NCI-H526 (cell line): ENCODE results near the gene CES1.
"Not testable (repeated sequence)": the region's sequence is repeated elsewhere in the genome, so short reads cannot be mapped to it uniquely, and the experiment has no call there.

Source experiments
- DNase-seq, 2 experiments: peaks; one replicate each; lab custom pipeline; 2025; lab: John Stamatoyannopoulos, UW

The CES1 gene

DNA sequence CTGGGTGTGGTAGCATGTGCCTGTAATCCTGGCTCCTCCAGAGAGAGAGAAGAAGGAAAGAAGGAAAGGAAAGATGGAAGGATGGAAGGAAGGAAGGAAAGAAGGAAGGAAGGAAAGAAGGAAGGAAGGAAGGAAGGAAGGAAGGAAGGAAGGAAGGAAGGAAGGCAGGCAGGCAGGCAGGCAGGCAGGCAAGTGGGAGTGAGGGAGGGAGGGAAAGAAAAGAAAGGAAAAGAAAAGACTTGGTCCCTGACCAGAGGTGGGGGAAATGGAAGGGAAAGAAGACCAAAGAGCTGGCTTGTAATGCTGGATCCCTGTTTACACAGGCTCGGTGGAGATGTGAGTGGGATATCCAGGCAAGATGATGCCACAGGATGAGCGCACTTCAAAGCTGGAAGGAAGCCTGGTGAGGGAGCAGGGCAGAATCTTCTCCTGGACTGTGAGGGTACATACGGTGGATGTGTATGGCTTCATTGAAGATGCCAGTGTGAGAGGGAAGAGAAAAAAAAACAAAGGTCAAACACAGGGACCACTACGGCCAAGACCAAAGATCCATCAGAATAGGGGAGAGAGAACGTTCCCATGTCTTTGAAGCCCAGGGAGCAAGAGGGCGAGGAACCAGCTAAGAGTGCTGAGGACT lies 2.1 kb downstream of the CES1 start:
- no peak for DNase-seq

DNA sequence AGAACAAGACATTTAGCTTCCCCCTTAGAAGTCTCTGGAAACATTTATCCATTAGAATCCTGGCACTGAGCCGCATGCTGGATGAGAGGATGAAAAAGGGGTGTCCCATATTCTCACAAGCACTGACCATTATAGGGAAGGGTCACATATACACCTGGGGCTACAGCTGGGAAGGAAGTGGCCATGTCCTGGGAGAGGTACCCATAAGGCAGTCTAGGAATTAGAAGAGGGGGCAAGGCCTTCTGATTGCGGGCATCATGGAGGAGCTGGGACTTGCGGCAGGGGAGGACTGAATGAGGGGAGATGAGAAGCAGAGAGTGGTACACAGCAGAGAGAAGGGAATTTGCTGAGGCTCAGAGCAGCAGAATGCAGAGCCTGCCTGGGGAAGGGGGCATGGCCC lies 3.7 kb downstream of the CES1 start:
- not testable (repeated sequence) for DNase-seq

DNA sequence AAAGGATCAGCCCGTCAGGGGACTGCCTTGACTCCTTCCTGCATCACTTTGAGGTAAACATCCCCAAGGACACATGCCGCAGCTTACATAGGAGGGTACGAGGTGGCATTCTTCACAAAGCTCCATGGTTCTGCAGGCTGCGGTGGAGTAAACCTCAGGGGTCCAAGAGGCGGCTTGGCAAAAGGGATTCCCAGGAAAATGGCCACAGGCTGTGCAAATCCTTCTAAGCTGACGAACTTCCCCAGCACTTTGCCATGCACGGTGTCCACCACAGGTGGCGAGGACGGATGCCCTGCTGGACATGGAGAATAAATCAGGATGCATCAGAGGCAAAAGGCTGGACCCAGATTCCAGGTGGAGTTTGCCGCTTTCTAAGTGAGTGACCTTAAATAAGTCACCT lies 4.2 kb downstream of the CES1 start:
- DNase-seq, result no peak

DNA sequence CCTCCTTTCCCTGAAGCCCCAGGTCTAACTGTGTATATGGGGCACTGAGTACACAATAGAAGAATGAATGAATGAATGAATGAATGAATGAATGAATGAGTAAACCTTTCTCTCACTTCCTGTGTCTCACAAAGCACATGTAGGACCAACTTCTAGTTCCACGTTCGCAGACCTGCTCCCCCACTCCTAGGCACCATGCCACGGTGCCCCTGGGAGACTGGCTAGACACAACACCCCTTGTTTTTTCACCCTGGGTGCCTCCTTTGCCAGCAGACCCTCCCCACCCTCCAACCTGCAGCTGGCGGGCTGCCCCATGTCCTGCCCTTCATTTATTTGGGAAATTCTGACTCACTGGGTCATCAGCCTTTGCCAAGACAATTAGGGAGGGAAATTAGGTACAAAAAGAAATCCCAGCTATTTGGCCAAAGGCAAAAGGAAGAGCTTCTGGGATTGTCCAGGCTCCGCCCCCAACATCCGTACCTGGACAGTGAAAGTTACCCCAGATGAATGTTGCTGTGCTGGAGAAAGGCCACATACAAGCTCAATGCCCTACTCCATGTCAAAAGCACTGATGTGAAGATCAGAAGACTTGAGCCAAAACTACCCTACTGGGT lies 7.7 kb downstream of the CES1 start:
- DNase-seq, result no peak

DNA sequence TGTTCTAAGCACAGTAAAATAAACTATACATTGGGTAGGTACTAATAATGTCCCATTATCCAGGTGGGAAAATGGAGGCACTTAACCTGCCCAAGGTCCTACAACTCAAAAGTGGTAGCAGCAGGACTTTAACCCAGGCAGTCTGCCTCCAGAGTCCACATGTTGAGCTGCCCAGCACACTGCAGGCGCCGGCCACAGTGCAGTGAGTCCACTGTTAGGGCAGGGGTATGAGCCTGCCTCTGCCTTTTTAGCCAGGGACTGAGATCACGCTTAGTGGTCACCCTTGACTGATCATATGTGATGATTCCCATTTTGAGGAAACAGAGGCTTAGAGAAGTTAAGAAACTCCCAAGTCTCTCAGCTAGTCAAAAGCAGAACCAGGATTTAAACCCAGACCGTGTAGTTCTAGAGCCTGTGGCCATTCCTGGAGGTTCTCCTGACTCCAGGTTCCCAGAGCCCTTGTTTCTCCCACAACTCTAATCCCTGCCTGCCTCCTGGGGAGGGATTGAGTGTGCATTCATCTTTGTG lies 8.4 kb downstream of the CES1 start:
- DNase-seq, result no peak

DNA sequence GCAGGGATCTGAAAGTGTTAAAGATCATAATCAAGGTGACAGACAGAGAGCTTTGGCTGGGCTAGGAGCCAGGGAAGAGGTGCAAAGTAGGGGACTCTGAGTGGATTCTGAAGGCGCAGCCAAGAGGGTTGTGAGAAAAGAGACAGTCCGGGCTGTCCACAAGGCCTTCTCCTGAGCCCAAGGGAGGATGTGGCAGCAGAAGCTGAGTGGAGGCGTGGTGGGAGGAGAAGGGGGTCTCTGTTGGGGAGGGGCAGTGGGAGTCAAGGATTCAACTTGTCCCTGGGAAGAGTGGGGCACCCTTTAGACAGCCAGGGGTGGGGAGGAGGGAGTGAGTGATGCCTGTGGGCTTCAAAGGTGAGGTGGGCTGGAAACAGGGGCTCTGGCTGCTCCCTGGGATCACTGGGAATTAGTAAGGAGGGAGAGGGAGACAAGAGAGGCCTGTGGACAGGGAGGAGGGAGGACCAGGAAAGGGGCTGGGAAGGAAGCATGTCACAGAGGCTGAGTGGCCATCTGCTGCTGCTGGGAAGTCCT lies 10.6 kb downstream of the CES1 start:
- no peak for DNase-seq

DNA sequence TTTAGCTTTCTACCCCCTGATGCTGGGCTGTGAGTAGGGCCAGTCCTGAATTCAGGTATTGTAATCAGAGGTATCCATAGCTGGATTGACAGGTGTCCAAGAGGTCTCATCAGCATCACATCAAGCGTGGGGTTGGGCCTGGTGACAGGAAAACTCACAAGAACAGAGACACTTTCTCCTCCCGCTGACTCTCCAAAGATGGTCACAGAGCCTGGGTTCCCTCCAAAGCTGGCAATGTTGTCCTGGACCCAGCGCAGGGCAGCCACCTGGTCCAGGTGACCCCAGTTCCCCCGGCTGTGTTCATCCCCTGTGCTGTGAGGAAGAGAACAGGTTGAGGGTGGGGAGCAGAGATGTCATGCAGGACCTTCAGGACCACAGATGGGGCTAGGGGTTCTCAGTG lies 11.7 kb downstream of the CES1 start:
- no peak for DNase-seq

DNA sequence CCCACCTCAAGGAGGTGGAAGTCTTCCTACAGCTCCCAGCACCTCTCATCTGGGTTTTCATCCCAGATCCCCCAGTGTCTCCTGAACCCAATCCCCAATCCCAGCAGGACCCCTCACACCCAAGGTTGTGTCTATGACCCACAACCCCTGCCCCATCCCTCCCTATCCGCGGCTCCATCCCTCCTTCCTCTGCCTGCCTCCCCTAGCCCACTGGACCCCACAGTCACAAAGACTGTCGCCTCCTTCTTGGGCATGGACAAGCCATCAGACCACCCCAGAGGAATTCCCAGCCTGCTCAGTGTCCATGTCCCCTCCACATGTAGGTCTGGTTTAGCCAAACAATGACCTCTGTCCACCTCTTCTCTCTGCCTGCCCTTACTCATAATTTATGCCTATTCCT lies 12.3 kb downstream of the CES1 start:
- DNase-seq, result no peak

DNA sequence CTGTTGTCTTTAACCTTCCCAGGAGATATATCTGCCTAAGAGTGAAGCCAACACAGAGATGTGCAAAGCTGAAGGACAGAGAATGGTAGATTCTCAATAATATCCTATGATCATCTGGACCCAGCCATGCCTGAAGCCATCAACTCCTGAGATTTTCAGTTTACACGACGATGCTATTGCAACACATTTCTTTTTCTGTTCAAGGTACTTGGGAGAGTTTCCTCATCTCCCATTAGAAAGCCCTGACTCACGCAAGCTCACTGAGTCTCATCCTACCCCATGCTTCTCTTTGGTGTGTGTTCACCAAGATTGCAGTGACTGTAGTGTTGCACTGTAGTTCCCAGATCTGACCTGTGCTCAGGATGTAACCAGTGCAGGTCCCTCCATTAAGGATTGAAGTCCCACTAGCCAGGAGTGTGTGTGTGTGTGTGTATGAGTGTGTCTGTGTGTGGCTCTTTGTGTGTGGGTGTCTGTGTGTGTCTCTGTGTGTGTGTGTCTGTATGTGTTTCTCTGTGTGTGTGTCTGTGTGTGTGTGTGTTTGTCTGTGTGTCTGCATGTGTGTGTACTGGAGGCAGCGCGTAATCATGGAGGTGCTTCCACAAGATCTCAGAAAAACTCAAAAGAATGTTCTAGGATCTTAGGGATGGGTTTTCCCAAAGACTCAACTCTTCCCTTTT lies 15.5 kb downstream of the CES1 start:
- DNase-seq, result no peak

DNA sequence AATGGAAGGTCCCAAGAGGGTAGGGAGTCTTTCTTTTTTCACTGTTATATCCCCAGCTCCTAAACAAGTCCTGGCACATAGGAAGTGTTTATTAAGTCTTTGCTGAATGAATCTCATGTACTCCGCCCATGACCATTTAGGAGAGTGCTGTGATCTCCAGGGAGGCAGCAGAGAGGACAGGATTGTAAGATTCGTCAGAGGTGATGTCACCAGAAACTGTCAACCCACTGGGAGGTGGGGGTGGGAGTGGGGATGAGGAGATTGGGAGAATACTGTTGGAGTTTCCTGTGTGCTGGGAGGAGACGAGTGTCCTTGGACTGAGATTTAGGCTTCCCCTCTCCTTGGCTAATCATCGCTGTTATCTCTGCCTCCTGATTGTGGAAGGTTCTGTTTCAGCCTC lies 16.7 kb downstream of the CES1 start:
- DNase-seq, result not testable (repeated sequence)

DNA sequence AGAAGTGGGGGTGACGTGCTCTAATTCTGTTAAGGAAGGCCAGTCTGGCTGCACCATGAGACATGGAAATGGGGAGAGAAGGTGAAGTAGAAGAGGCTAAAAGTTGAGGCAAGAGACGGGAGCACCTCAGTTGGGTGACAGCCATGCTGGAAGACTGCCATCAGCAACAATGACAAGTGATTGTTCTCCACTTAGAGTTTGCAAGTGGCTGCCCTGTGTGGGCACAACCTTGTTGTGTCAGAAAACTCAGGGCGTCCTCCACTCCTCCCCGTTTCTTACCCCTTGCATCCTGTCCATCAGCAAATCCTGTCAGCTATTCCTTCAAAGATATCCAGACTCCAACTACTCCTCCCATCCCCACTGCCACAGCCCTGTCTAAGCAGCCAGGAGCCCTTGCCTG lies 17.6 kb downstream of the CES1 start:
- DNase-seq, result no peak

DNA sequence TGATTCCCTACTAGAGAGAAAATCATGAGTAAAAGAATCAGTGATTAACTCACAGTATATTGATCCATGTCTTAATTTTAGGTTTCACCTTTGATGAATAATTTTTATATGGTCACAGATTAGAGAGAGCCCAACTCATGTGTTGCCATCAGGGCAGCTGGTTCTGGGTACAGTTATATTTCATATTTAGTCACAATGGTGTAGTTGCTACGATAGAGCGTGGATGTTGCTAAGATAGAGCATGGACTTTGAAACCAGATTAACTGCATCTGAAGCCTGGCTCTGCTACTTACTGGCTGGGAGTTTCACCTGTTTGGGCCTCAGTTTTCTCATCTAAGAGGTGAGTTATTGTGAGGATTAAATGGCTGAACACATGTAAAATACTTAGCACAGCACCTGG lies 18.7 kb downstream of the CES1 start:
- not testable (repeated sequence) for DNase-seq

DNA sequence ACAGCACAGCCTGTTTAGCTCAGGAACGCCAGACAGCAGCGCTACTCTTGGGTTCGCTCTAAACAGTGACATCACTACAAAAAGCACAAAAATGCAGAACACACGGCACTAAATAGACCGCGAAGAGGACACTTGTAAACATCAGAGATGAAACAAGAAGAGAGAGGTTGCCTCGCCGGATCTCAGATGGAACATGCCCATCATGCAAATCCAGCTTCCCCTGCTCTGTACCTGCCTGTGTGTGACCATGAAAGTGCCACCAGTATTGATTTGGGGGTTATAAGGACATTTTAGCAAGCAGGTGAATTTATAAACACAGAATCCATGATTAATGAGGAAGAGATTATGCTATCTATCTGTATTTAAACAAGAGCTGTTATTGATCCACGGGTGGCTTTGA lies 19.2 kb downstream of the CES1 start:
- DNase-seq, result not testable (repeated sequence)

DNA sequence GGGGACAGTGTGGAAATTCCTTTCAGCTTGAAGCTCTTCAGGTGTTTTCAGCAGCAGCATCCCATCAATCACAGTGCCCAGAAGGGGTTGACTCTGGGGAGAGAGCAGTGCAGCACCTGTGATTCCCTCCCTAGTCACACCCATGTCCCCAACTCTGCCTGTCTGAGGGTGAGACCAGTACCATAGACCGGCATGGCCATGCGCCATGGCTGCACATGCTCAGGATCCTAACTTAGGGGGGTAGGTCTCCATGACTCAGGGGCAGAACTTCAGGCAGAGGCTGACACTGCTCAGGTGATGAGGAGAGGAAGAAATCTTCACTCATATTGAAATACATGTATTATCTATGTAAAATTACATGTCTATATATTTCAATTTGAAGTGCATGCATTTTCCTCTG lies 19.9 kb downstream of the CES1 start:
- no peak for DNase-seq

DNA sequence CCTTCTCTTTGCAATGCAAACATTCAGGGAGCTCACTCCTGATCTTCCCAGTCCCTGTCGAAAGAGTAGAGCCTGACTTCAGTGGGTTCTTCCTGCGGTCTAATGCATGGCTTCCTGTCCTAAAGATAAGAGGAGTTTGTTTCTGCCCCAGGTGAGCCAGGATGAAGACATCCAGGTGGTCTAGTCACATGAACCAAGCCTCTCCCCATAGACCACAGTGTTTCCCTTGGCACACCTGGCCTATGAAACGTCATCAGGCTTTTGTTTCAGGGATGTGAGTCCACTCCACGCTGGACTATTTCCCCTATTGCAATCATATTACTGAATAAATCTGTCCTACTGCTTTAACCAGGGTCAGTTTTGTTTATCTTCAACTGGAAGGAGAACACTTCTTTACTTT lies 21.1 kb downstream of the CES1 start:
- no peak for DNase-seq

DNA sequence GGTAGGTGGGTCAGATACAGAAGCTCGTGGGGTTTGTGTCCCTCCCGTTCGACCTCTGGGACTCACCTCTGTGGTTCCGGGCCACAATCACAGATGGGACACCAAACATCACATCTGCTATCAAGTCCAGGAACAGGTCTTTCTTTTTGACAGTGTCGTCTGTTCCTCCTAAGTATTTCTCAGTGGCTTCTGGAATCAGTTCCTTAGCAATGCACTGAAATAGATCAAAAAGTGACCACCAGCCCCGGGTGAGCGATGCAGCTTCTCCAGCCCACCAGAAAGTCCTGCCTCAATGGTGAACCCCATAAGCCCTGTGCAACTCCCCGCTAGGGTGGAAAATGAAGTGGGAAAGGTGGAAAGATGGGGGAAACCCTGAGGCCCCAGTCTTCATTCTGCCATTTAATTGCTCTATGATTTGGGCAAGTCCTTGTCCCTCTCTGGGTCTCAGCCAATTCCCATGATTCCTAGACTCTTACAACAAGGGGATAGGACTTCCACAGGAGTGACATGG lies 22.4 kb downstream of the CES1 start:
- no peak for DNase-seq

DNA sequence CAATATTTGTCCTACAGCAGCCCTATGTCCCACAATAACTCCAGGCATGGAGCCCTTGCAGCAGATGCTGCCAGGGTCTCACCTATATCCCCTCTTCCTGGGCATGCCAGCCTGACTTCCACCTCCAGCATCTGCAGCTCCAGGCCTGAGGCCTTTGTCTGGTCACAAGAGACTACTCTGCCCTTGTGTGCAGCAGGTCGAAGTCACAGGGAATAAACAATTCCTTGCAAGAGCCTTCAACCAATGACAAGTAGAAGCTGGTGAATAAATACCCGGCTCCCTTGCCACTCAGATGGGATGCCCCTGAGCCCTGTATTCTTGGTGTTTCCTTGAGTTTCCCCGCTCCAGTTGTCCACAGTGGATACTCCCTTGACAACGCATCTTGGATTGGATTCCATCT lies 23.0 kb downstream of the CES1 start:
- DNase-seq, result no peak

DNA sequence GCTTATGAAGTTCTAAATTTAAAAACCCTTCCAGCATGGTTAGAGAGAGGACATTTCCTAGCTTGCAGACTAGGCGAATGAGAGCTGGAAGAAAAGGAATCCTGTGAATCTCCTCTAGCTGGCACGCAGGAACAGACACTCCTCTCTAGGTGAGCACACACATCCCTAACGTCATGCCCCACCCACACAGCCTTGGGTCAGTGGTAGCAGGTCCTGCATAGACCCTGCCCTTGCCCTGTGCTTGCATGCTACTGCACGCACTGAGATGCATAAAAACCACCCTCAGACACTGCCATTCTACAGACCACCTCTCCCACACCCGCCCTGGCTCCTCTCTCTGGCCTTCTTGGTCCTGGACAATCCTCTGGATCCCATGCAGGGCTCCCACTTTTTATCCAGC lies 23.5 kb downstream of the CES1 start:
- no peak for DNase-seq

DNA sequence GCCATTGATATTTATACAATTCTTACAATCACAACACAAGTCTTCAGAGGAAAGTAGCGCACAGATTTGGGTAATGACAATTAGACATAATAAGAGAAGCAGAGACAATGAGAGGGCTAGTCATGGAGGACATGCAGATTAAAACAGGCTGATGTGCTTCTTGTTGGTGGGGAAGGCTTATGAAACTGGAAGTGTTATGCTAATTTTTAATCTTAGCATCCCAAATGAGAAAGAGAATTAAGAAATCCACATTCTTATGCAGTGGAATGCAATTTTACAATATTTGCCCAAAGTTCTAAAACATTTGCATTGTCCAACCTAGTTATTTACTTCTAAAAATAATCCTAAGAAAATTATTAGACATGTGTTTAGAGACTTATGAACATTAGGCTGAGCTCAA lies 24.6 kb downstream of the CES1 start:
- DNase-seq, result not testable (repeated sequence)

DNA sequence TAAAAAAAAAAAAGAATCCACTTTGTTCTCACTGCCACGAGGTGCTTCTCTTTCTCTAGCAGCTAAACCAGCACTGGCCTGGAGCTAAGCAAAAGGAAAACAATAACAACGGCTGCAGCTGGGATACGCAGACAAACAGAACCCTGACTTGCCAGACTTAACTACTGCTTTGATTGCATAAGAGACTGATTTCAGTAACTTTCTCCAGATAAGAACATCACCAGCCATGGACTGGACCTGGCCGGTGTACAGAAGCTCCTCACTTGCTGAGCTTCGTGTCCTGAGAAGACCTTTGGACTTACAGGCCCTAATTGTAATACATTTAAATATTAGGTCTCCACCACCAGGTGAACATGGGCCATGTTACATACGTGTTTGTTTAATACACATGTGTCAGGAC lies 27.8 kb downstream of the CES1 start:
- DNase-seq, result not testable (repeated sequence)

DNA sequence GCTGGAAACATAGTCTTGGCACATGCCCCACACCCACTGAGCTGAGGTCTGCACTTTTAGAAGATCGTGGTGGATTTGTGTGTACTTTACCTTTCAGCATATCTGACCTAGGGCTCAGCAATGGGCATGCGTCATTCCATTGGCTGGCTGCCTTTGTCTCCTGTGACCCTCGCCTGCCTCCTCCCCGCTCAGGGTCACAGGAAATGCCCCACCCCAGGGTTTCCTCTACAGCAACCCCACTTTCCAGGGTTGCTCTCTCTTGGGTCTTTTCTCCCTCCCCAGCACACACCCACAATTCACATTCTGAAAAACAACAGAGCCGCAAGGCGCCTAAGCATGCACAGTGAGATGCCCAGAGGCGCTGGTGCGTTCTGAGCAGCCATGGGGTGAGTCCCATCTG lies 29.2 kb downstream of the CES1 start:
- not testable (repeated sequence) for DNase-seq

DNA sequence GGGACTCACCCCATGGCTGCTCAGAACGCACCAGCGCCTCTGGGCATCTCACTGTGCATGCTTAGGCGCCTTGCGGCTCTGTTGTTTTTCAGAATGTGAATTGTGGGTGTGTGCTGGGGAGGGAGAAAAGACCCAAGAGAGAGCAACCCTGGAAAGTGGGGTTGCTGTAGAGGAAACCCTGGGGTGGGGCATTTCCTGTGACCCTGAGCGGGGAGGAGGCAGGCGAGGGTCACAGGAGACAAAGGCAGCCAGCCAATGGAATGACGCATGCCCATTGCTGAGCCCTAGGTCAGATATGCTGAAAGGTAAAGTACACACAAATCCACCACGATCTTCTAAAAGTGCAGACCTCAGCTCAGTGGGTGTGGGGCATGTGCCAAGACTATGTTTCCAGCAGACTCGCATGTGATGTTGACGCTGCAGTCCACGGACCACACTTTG lies 39.9 kb downstream of the CES1 start:
- not testable (repeated sequence) for DNase-seq

DNA sequence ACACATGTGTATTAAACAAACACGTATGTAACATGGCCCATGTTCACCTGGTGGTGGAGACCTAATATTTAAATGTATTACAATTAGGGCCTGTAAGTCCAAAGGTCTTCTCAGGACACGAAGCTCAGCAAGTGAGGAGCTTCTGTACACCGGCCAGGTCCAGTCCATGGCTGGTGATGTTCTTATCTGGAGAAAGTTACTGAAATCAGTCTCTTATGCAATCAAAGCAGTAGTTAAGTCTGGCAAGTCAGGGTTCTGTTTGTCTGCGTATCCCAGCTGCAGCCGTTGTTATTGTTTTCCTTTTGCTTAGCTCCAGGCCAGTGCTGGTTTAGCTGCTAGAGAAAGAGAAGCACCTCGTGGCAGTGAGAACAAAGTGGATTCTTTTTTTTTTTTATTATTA lies 41.4 kb downstream of the CES1 start:
- DNase-seq, result not testable (repeated sequence)
